Sigmoid colon (tissue), 4 donors: ENCODE measurements around the gene MECR.

Experiments
- CTCF ChIP-seq, 4 experiments: fragments of 450-650 bp in 3 of 4; fragments of 200-600 bp in 1 of 4; IDR thresholded peaks; one replicate each; pipeline ENCODE4 v1.5.1; 2016 to 2019; ENCODE audit warnings: antibody characterized with exemption in 4 of 4, mild to moderate bottlenecking in 3 of 4, moderate library complexity in 2 of 4
- EP300 ChIP-seq, 4 donors: sonication (generic); formaldehyde crosslinking; IDR thresholded peaks; one replicate each; pipeline ENCODE4 v1.6.1; 2017; ENCODE audit warnings: antibody characterized with exemption in 4 of 4
- POLR2A ChIP-seq, 2 donors: fragments of 450-650 bp; IDR thresholded peaks; one replicate each; pipeline ENCODE4 v1.6.1; 2016; ENCODE audit warnings: antibody characterized with exemption in 2 of 2, mild to moderate bottlenecking in 2 of 2, moderate library complexity in 2 of 2
- POLR2AphosphoS5 ChIP-seq, 4 donors: sonication (generic); formaldehyde crosslinking; IDR thresholded peaks; one replicate each; pipeline ENCODE4 v1.6.1; 2017; ENCODE audit warnings: antibody characterized with exemption in 4 of 4

DNA sequence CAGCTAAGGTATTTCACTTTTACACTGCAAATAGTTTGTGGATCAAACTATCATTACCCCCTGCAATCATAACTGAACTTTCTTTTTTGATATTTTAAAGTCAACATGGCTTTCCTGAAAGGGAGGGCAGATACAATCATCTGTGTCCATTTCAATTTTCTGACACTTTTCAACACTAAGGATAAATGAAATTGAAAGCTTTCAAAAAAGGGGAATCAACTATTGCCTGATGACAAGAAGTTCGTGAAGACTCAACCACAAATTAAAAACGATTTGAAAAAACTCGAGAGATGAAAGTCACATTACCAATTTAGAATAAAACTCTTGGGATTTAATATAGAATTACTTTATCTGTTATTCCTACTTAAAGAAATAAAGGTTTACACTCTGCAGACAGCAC is 60.8 kb downstream of the MECR start:
- TF ChIP-seq CTCF (IDR thresholded peaks at IDR 0.05): no peak
- no peak for TF ChIP-seq POLR2AphosphoS5 (IDR thresholded peaks at IDR 0.05)
- TF ChIP-seq POLR2A (IDR thresholded peaks at IDR 0.05): no peak
- no peak for TF ChIP-seq EP300 (IDR thresholded peaks at IDR 0.05)
